ENCODE data around the gene SAMD7. TPM values are rescaled to one million over a fixed set of nuclear protein-coding genes. Genes with fewer than 3 reads are reported as not detected.

The SAMD7 gene
- total and polyA plus RNA-seq, 9 of the 15 experiments (the other 6 are each of a cell fraction or from before 2014, with no cell fraction given) = not detected

- CTCF ChIA-PET (ENCODE audit: low intra/inter-chr PET ratio) = interaction anchor here (0.7 kb wide), 1 partner anchor 140 kb away, joined by 3 read pairs; no protein-coding TSS in a partner anchor
- FAIRE-seq (no peak), ATAC-seq (no peak), DNase-seq (ENCODE audit: extremely low read depth in 1 of 4, low spot score in 3 of 4) (no peak)
- Histone ChIP-seq H3K4me2 (ENCODE audit: insufficient read depth, low read length) (no peak overlapping the region), H3K79me2 (ENCODE audit: control insufficient read depth, insufficient read depth, low read length) (no peaks in the 10 kb centered on the region), H3K27me3 (ENCODE audit: control insufficient read depth in 2 of 2, insufficient read depth in 2 of 2, low read length in 2 of 2) (peaks cover 0 to 3% of the 10 kb centered on the region in 2 experiments; a peak in 1 of 5 replicates), H3K36me3 (ENCODE audit: control insufficient read depth, insufficient read depth, low read length) (no peaks in the 10 kb centered on the region), H3K4me1 (replicated peaks in 1 of 2; ENCODE audit: control insufficient read depth in 2 of 2, insufficient read depth in 2 of 2, low read length in 2 of 2) (no peaks in the 10 kb centered on the region), H3K9ac (ENCODE audit: insufficient read depth in 1 of 2, low read depth in 2 of 2, low read length in 2 of 2) (no peak overlapping the region), H3K27ac (ENCODE audit: extremely low read depth, low read depth, low read length) (no peak overlapping the region), H2AFZ (ENCODE audit: low read depth, low read length) (no peak overlapping the region), H4K20me1 (replicated peaks; ENCODE audit: control insufficient read depth, insufficient read depth, low read length) (no peaks in the 10 kb centered on the region), H3K4me3 (no peak overlapping the region), H3K9me3 (replicated peaks; ENCODE audit: control insufficient read depth, insufficient read depth, low read depth, low read length) (no peaks in the 10 kb centered on the region), H3K9me1 (ENCODE audit: control insufficient read depth, insufficient read depth, low read length) (no peaks in the 10 kb centered on the region)
- POLR2A ChIA-PET = interaction anchor here (1.3 kb wide), 1 partner anchor 10 kb away, joined by 4 read pairs; no protein-coding TSS in a partner anchor
- in situ Hi-C loops (cut with MboI) (no loop called here), intact Hi-C loops (cut with micrococcal nuclease) (no loop called here)
- BruUV-seq (replicated peaks) = no TSS peak
- TF ChIP-seq ZNF224 (CRISPR knock-in tag; IDR thresholded peaks at IDR 0.05) (no peak), TGIF2 (CRISPR knock-in tag; IDR thresholded peaks at IDR 0.05) (no peak), ATF7 (IDR thresholded peaks at IDR 0.05) (no peak), TARDBP (IDR thresholded peaks at IDR 0.05) (no peak), ZBTB1 (CRISPR knock-in tag; IDR thresholded peaks at IDR 0.05; ENCODE audit: borderline replicate concordance, low read depth) (no peak), MTA2 (IDR thresholded peaks at IDR 0.05; ENCODE audit: low read depth) (no peak), MAZ (CRISPR knock-in tag; conservative IDR thresholded peaks at IDR 0.05 in 1 of 2, IDR thresholded peaks at IDR 0.05 in 1 of 2) (no peak)
- WGBS (ENCODE audit: insufficient coverage, low coverage, missing lambda C conversion rate) = 10% methylated on average over 2 of the region's 2 CpGs
Observed at GRCh38 chr3:169871129-169871886, 40.1 kb upstream of the SAMD7 start.

All from K562 (cell line).